HCT116 (cell line): ENCODE measurements around the gene RPL34. TPM values are rescaled to one million over a fixed set of nuclear protein-coding genes. Genes with fewer than 3 reads are reported as not detected.

ENCODE experiments used
- ATAC-seq: fragments of 200-7000 bp; cut with Tn5 transposase; 2 replicates; pipeline ENCODE4 v1.9.1; 2020; ENCODE audit warnings: mild to moderate bottlenecking, moderate library complexity
- Bru-seq: library from RNA; stranded (reverse); fragments of 400-500 nt; gene quantifications from one replicate; lab custom pipeline; 2021; lab: Mats Ljungman, UMichigan
- BruChase-seq, 2 experiments: library from RNA; stranded (reverse); fragments of 400-500 nt; gene quantifications; one replicate each; lab custom pipeline; 2021; lab: Mats Ljungman, UMichigan
- BruUV-seq: library from RNA; stranded (reverse); fragments of 400-500 nt; replicated peaks from 2 replicates; lab custom pipeline; 2021; lab: Mats Ljungman, UMichigan
- CTCF ChIA-PET: fragments of 300-600 bp; sonication (Branson Sonifier 250); formaldehyde crosslinking; loops from one replicate; lab custom pipeline; 2021; ENCODE audit warnings: antibody characterized with exemption; lab: Charles Lee
- POLR2A ChIA-PET: fragments of 300-600, 350-600 bp; sonication (Branson Sonifier 250); formaldehyde crosslinking; loops from one replicate; lab custom pipeline; 2021; ENCODE audit warnings: antibody characterized with exemption; lab: Charles Lee
- RAD21 ChIA-PET, 2 experiments: fragments of 300-600 bp; sonication (Branson Sonifier 250); formaldehyde crosslinking; loops; one replicate each; lab custom pipeline; 2023; ENCODE audit warnings: low total read pairs in 2 of 2; ENCODE audit not compliant: uncharacterized antibody in 2 of 2, unreplicated experiment in 2 of 2, low non-redundant PET in 1 of 2; lab: Charles Lee
- DNase-seq: peaks from one replicate; pipeline ENCODE4 v3.0.0-alpha.2; 2010; ENCODE audit warnings: low read depth, low spot score
- H2AFZ ChIP-seq: fragments of 200-600 bp; shearing (Covaris generic), sonication (generic); 2 replicates; pipeline ENCODE4 v1.6.1; 2017; ENCODE audit warnings: low read depth, mixed run types, mixed read lengths, antibody characterized with exemption, low read length; ENCODE audit not compliant: poor library complexity, severe bottlenecking
- H3K27ac ChIP-seq: 2 replicates; pipeline ENCODE4 v1.5.1; 2012; ENCODE audit warnings: low read depth, low read length
- H3K27me3 ChIP-seq: fragments of 200-600 bp; sonication (generic); 2 replicates; pipeline ENCODE4 v1.6.1; 2016; ENCODE audit warnings: mixed run types, low read length, mixed read lengths; ENCODE audit not compliant: insufficient read depth
- H3K36me3 ChIP-seq, 2 experiments: fragments of 200-500 bp in 1 of 2; fragments of 200-600 bp in 1 of 2; sonication (Bioruptor generic) in 1 of 2; sonication (generic) in 1 of 2; 2 replicates each; pipeline versions ENCODE4 v1.5.1 to v1.6.1; 2014 to 2016; ENCODE audit warnings: low read length in 2 of 2, inconsistent platforms in 1 of 2, mixed read lengths in 1 of 2, mixed run types in 1 of 2; ENCODE audit not compliant: insufficient read depth in 2 of 2, control insufficient read depth in 1 of 2
- H3K4me1 ChIP-seq, 2 experiments: fragments of 200-600 bp in 1 of 2; sonication (generic) in 1 of 2; 2 replicates each; pipeline versions ENCODE4 v1.5.1 to v1.6.1; 2012 to 2017; ENCODE audit warnings: low read length in 2 of 2, inconsistent platforms in 1 of 2, mild to moderate bottlenecking in 1 of 2, mixed read lengths in 1 of 2, mixed run types in 1 of 2, moderate library complexity in 1 of 2; ENCODE audit not compliant: insufficient read depth in 2 of 2, control insufficient read depth in 1 of 2
- H3K4me2 ChIP-seq: fragments of 200-600 bp; sonication (generic); 2 replicates; pipeline ENCODE4 v1.6.1; 2017; ENCODE audit warnings: mixed run types, low read length, mixed read lengths
- H3K4me3 ChIP-seq, 2 experiments: fragments of 200-600 bp in 1 of 2; sonication (generic) in 1 of 2; replicated peaks in 1 of 2; 2 replicates each; pipeline ENCODE4 v1.5.1; 2011 to 2016; ENCODE audit warnings: low read length in 2 of 2, control low read depth in 1 of 2, low read depth in 1 of 2, mild to moderate bottlenecking in 1 of 2, mixed read lengths in 1 of 2, mixed run types in 1 of 2
- H3K79me2 ChIP-seq: fragments of 200-600 bp; sonication (generic); 2 replicates; pipeline ENCODE4 v1.6.1; 2017; ENCODE audit warnings: mild to moderate bottlenecking, mixed run types, low read length, moderate library complexity, mixed read lengths; ENCODE audit not compliant: insufficient read depth
- H3K9ac ChIP-seq: fragments of 200-600 bp; sonication (generic); 2 replicates; pipeline ENCODE4 v1.6.1; 2016; ENCODE audit warnings: low read length, mixed read lengths
- H3K9me2 ChIP-seq: fragments of 200-600 bp; sonication (generic), shearing (Covaris generic); 2 replicates; pipeline ENCODE4 v1.6.1; 2017; ENCODE audit warnings: mixed run types, mild to moderate bottlenecking, moderate library complexity; ENCODE audit not compliant: insufficient read depth
- H3K9me3 ChIP-seq, 2 experiments: fragments of 200-500 bp in 1 of 2; fragments of 200-600 bp in 1 of 2; sonication (Bioruptor generic) in 1 of 2; sonication (generic) in 1 of 2; 2 replicates each; pipeline ENCODE4 v1.6.1; 2014 to 2017; ENCODE audit warnings: low read length in 2 of 2, mixed read lengths in 2 of 2, inconsistent platforms in 1 of 2, low read depth in 1 of 2, mild to moderate bottlenecking in 1 of 2, mixed run types in 1 of 2, moderate library complexity in 1 of 2; ENCODE audit not compliant: control insufficient read depth in 1 of 2, insufficient read depth in 1 of 2
- H4K20me1 ChIP-seq: fragments of 200-600 bp; sonication (generic), shearing (Covaris generic); 2 replicates; pipeline ENCODE4 v1.6.1; 2017; ENCODE audit warnings: mixed run types, mild to moderate bottlenecking, moderate library complexity; ENCODE audit not compliant: insufficient read depth
- ELF1 ChIP-seq: IDR thresholded peaks from 2 replicates; pipeline ENCODE4 v1.6.1; 2012; ENCODE audit warnings: low read depth, borderline replicate concordance
- EZH2phosphoT487 ChIP-seq: fragments of 200-600 bp; IDR thresholded peaks from 2 replicates; pipeline ENCODE4 v1.6.1; 2018; ENCODE audit warnings: antibody characterized with exemption, borderline replicate concordance
- FOSL1 ChIP-seq: IDR thresholded peaks from 2 replicates; pipeline ENCODE4 v1.6.1; 2012; ENCODE audit warnings: low read depth
- JUND ChIP-seq: IDR thresholded peaks from 2 replicates; pipeline ENCODE4 v1.6.1; 2012
- POLR2A ChIP-seq: IDR thresholded peaks from 2 replicates; pipeline ENCODE4 v1.7.0; 2011; ENCODE audit warnings: borderline replicate concordance; ENCODE audit not compliant: insufficient read depth, insufficient read length; ENCODE audit errors: extremely low read depth
- POLR2AphosphoS5 ChIP-seq: IDR thresholded peaks from 2 replicates; pipeline ENCODE4 v1.6.1; 2011; ENCODE audit warnings: mild to moderate bottlenecking, low read depth, low read length, moderate library complexity
- SIN3A ChIP-seq: IDR thresholded peaks from 2 replicates; pipeline ENCODE4 v1.6.1; 2012; ENCODE audit warnings: low read depth
- YY1 ChIP-seq: IDR thresholded peaks from 2 replicates; pipeline ENCODE4 v1.6.1; 2011; ENCODE audit warnings: low read length, low read depth, moderate library complexity, mild to moderate bottlenecking; ENCODE audit not compliant: insufficient replicate concordance; ENCODE audit errors: extremely low read depth
- ZFX ChIP-seq: fragments of 450-650 bp; IDR thresholded peaks from 2 replicates; pipeline ENCODE4 v1.6.1; 2017
- ZNF274 ChIP-seq: fragments of 200-500 bp; sonication (Bioruptor generic); IDR thresholded peaks from 2 replicates; pipeline ENCODE4 v1.6.1; 2014; ENCODE audit warnings: mild to moderate bottlenecking, low read depth, low read length, inconsistent platforms
- intact Hi-C: fragments of 100-400 bp; cut with micrococcal nuclease; formaldehyde crosslinking; loops from 2 replicates; pipeline ENCODE4 v1.10.0; 2022
- long read RNA-seq: library from polyadenylated mRNA; unstranded; transcript quantifications from one replicate; pipeline ENCODE4 v2.0.0, GENCODE V29; 2021; ENCODE audit not compliant: unreplicated experiment
- polyA plus RNA-seq: library from polyadenylated mRNA; unstranded; fragments of >200 nt; gene quantifications from 2 replicates; pipeline ENCODE4 v1.2.1, GENCODE V29; 2012; ENCODE audit warnings: missing spikeins
- total RNA-seq: library from RNA; stranded (reverse); gene quantifications from one replicate; pipeline ENCODE4 v1.2.1, GENCODE V29; 2021; ENCODE audit not compliant: unreplicated experiment
- TF ChIP-seq, protein P1 (sequence below): IDR thresholded peaks from 2 replicates; pipeline ENCODE4 v1.6.1; 2012; ENCODE audit warnings: low read depth
- TF ChIP-seq, protein P2 (sequence below), 3 experiments: fragments of 200-600 bp in 1 of 3; sonication (generic) in 1 of 3; IDR thresholded peaks in 2 of 3; conservative IDR thresholded peaks in 1 of 3; 2 replicates each; pipeline ENCODE4 v1.5.1; 2012 to 2017; ENCODE audit warnings: low read depth in 2 of 3, low read length in 2 of 3, antibody characterized with exemption in 1 of 3, borderline replicate concordance in 1 of 3, control low read depth in 1 of 3, mild to moderate bottlenecking in 1 of 3, mixed read lengths in 1 of 3, mixed run types in 1 of 3, moderate library complexity in 1 of 3; ENCODE audit not compliant: insufficient read depth in 1 of 3
- TF ChIP-seq, protein P3 (sequence below): IDR thresholded peaks from 2 replicates; pipeline ENCODE4 v1.6.1; 2011; ENCODE audit warnings: mild to moderate bottlenecking, low read length, moderate library complexity; ENCODE audit not compliant: insufficient replicate concordance; ENCODE audit errors: extremely low read depth
- TF ChIP-seq, protein P4 (sequence below): IDR thresholded peaks from 2 replicates; pipeline ENCODE4 v1.6.1; 2012

RPL34 gene
- total RNA-seq = 1,359 TPM
- 2,209 and 2,223 TPM in 2 replicates for polyA plus RNA-seq
- percentile 99 among the genes with signal in this experiment for Bru-seq, nascent RNA
- BruChase-seq, experiment 1, labeled RNA remaining after a 6-hour chase = percentile 98 among the genes with signal in this experiment
- percentile 96 among the genes with signal in this experiment for BruChase-seq, experiment 2, labeled RNA remaining after a 2-hour chase
- long read RNA-seq, transcript RPL34-201 (5 exons, 529 nt) = minor isoform, 11 of 740 reads
- long read RNA-seq, transcript RPL34-206 (2 exons, 629 nt) = minor isoform, 146 of 740 reads
- long read RNA-seq, transcript RPL34-202 (5 exons, 441 nt) = major isoform, 405 of 740 reads
- long read RNA-seq, partial matches to known transcripts = 169 of 740 reads
- long read RNA-seq, other reads (novel, unspliced or antisense) = 8 of 740 reads

DNA sequence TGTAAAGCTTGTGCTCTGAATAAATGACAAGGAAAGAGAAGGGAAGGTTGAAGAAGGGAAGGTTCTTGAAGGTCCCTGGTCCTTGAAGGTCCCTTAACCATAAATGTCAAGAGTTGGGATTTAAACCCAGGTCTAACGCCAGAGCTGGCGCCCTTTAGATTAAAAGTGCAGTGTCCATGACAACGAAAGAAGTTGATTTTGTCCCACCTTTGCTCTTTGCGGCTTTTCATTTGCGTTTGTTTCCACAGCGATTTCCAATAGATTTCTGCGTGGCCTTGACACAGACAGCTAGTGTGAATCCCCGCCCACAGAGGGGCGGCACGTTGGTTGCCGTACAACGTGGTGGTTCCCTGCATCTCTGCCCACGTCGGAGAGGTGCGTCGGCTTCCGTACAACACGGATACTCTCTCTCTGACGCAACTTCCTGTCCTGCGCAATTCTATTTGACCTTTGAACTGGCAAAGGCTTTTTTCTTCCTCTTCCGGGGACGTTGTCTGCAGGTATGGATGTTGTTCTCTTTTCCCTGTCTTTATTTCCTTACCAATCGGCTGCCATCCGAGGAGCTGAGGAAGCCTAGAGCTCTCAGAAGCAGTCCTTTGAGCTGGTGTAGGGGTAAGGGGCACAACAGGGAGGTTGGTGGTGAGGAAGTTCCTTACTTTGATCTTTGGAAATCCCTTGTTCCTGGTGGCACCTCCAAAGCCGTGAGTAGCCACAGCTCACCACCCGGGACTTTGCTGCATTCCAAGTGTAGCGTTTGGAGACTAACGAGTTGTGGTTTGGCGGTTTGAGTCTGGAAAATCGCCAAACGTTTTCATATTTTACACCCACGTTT lies at the start of gene RPL34:
TSS of gene RPL34 (plus strand) at position 476 of the 832 bp plus-strand sequence. CDS start 1,384 bp downstream, outside the sequence.
- Histone ChIP-seq H3K9me3 (peaks cover 0 to 4% of the 10 kb centered on the region in 2 experiments; a peak in 2 of 4 replicates), H4K20me1 (peaks cover 18% of the 10 kb centered on the region; the same call in 1 of the 2 replicates), H2AFZ (peak within 1 kb of the TSS; percentile 81), H3K4me2 (peak within 1 kb of the TSS; percentile 83), H3K4me3 (peak within 1 kb of the TSS; percentile 62 to 90), H3K4me1 (peaks cover 0 to 21% of the 10 kb centered on the region in 2 experiments; a peak in 3 of 4 replicates), H3K36me3 (peaks cover 31 to 41% of the 10 kb centered on the region in 2 experiments), H3K27me3 (no peaks in the 10 kb centered on the region), H3K27ac (peak within 1 kb of the TSS; percentile 71), H3K9ac (peak within 1 kb of the TSS; percentile 97), H3K79me2 (peaks cover 50% of the 10 kb centered on the region), H3K9me2 (no peaks in the 10 kb centered on the region)
- RAD21 ChIA-PET = interaction anchor here in 1 of 2 experiments (0.6 kb wide), 1 partner anchor 16 kb away, joined by 4 read pairs; no protein-coding TSS in a partner anchor
- no TSS peak for BruUV-seq
- ATAC-seq = peak; percentile 98
- peak; percentile 97 for DNase-seq
- intact Hi-C loops = loop anchor here (1.0 kb wide), 1 partner anchor 30 kb away; the partner anchor contains the start of gene OSTC
- CTCF ChIA-PET = interaction anchor here (0.9 kb wide), 1 partner anchor 601 kb away, joined by 3 read pairs; no protein-coding TSS in a partner anchor
- POLR2A ChIA-PET = interaction anchor here (1.4 to 1.5 kb wide), 2 partner anchors 10 to 23 kb away, joined by 4 to 7 read pairs; no protein-coding TSS in a partner anchor
- peak; percentile 96 for TF ChIP-seq YY1
- TF ChIP-seq, protein P1, sequence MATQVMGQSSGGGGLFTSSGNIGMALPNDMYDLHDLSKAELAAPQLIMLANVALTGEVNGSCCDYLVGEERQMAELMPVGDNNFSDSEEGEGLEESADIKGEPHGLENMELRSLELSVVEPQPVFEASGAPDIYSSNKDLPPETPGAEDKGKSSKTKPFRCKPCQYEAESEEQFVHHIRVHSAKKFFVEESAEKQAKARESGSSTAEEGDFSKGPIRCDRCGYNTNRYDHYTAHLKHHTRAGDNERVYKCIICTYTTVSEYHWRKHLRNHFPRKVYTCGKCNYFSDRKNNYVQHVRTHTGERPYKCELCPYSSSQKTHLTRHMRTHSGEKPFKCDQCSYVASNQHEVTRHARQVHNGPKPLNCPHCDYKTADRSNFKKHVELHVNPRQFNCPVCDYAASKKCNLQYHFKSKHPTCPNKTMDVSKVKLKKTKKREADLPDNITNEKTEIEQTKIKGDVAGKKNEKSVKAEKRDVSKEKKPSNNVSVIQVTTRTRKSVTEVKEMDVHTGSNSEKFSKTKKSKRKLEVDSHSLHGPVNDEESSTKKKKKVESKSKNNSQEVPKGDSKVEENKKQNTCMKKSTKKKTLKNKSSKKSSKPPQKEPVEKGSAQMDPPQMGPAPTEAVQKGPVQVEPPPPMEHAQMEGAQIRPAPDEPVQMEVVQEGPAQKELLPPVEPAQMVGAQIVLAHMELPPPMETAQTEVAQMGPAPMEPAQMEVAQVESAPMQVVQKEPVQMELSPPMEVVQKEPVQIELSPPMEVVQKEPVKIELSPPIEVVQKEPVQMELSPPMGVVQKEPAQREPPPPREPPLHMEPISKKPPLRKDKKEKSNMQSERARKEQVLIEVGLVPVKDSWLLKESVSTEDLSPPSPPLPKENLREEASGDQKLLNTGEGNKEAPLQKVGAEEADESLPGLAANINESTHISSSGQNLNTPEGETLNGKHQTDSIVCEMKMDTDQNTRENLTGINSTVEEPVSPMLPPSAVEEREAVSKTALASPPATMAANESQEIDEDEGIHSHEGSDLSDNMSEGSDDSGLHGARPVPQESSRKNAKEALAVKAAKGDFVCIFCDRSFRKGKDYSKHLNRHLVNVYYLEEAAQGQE = no peak
- TF ChIP-seq POLR2A = peak; percentile 94
- TF ChIP-seq ELF1 = peak; percentile 90
- no peak for TF ChIP-seq ZFX
- 0 out of 2 replicates have a peak, but pooled peaks have one; percentile 29 for TF ChIP-seq FOSL1
- TF ChIP-seq, protein P2, sequence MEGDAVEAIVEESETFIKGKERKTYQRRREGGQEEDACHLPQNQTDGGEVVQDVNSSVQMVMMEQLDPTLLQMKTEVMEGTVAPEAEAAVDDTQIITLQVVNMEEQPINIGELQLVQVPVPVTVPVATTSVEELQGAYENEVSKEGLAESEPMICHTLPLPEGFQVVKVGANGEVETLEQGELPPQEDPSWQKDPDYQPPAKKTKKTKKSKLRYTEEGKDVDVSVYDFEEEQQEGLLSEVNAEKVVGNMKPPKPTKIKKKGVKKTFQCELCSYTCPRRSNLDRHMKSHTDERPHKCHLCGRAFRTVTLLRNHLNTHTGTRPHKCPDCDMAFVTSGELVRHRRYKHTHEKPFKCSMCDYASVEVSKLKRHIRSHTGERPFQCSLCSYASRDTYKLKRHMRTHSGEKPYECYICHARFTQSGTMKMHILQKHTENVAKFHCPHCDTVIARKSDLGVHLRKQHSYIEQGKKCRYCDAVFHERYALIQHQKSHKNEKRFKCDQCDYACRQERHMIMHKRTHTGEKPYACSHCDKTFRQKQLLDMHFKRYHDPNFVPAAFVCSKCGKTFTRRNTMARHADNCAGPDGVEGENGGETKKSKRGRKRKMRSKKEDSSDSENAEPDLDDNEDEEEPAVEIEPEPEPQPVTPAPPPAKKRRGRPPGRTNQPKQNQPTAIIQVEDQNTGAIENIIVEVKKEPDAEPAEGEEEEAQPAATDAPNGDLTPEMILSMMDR (IDR thresholded peaks at IDR 0.05 in 2 of 3, conservative IDR thresholded peaks at IDR 0.05 in 1 of 3; ENCODE audit: borderline replicate concordance in 1 of 3, insufficient read depth in 1 of 3, low read depth in 2 of 3, low read length in 2 of 3) = no peak
- no peak; the same call in 1 of the 2 replicates for TF ChIP-seq JUND
- TF ChIP-seq, protein P3, sequence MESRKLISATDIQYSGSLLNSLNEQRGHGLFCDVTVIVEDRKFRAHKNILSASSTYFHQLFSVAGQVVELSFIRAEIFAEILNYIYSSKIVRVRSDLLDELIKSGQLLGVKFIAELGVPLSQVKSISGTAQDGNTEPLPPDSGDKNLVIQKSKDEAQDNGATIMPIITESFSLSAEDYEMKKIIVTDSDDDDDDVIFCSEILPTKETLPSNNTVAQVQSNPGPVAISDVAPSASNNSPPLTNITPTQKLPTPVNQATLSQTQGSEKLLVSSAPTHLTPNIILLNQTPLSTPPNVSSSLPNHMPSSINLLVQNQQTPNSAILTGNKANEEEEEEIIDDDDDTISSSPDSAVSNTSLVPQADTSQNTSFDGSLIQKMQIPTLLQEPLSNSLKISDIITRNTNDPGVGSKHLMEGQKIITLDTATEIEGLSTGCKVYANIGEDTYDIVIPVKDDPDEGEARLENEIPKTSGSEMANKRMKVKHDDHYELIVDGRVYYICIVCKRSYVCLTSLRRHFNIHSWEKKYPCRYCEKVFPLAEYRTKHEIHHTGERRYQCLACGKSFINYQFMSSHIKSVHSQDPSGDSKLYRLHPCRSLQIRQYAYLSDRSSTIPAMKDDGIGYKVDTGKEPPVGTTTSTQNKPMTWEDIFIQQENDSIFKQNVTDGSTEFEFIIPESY = peak; percentile 43
- TF ChIP-seq ZNF274 = no peak
- TF ChIP-seq SIN3A = peak; percentile 76; the same call in 1 of the 2 replicates
- TF ChIP-seq, protein P4, sequence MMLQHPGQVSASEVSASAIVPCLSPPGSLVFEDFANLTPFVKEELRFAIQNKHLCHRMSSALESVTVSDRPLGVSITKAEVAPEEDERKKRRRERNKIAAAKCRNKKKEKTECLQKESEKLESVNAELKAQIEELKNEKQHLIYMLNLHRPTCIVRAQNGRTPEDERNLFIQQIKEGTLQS = no peak
- TF ChIP-seq EZH2phosphoT487 = no peak
- peak; percentile 98 for TF ChIP-seq POLR2AphosphoS5
